Measurements from ENCODE around the gene ZNF521. TPM values are rescaled to one million over a fixed set of nuclear protein-coding genes. Genes with fewer than 3 reads are reported as not detected.

ZNF521 gene
- total and polyA plus RNA-seq, 2 donors (not counting 3 experiments of a cell fraction or from before 2014, with no cell fraction given) = 111 to 168 TPM

GRCh38 chr18:25282896-25283703, 68.9 kb downstream of the ZNF521 start:
- Histone ChIP-seq H3K27ac (ENCODE audit: insufficient read depth, low read depth, low read length) (peak overlapping the region; percentile 15), H3K36me3 (ENCODE audit: control insufficient read depth in 2 of 2, extremely low read depth in 1 of 2, insufficient read depth in 2 of 2, low read length in 2 of 2) (no peaks in the 10 kb centered on the region), H3K4me2 (ENCODE audit: insufficient read depth, low read length) (peak overlapping the region; percentile 20), H3K9ac (replicated peaks; ENCODE audit: extremely low read depth, insufficient read depth, low read length) (no peak overlapping the region), H3K4me1 (ENCODE audit: control insufficient read depth, extremely low read depth, insufficient read depth, low read length) (peaks cover 81% of the 10 kb centered on the region), H3K79me2 (ENCODE audit: control insufficient read depth, insufficient read depth, low read length) (peaks cover 79% of the 10 kb centered on the region), H4K20me1 (replicated peaks; ENCODE audit: control insufficient read depth, extremely low read depth, insufficient read depth, low read length) (no peaks in the 10 kb centered on the region), H3K9me3 (replicated peaks; ENCODE audit: control insufficient read depth, insufficient read depth, low read length) (no peaks in the 10 kb centered on the region), H3K9me1 (replicated peaks; ENCODE audit: control insufficient read depth, extremely low read depth, insufficient read depth, low read length) (no peaks in the 10 kb centered on the region), H3K4me3 (replicated peaks in 1 of 3; ENCODE audit: insufficient read depth in 1 of 3, low read depth in 1 of 3, low read length in 3 of 3) (no peak overlapping the region), H2AFZ (ENCODE audit: low read depth, low read length) (no peak overlapping the region), H3K27me3 (ENCODE audit: control insufficient read depth in 2 of 2, insufficient read depth in 2 of 2, low read length in 2 of 2) (no peaks in the 10 kb centered on the region)
- intact Hi-C loops (cut with micrococcal nuclease) (loop anchor here (10.0 kb wide), 1 partner anchor 612 kb away; no protein-coding TSS in a partner anchor), dilution Hi-C loops (cut with MboI; ENCODE audit: extremely low pct_ligation_motif_present, low sequenced_read_pairs) (no loop called here)
- no TSS peak for BruUV-seq (replicated peaks)
- FAIRE-seq (no peak), DNase-seq (ENCODE audit: low read depth, low spot score) (no peak)
- POLR2A ChIA-PET = interaction anchor here (1.6 kb wide), 1 partner anchor 44 kb away, joined by 5 read pairs; no protein-coding TSS in a partner anchor
- TF ChIP-seq FOS (IDR thresholded peaks at IDR 0.05; ENCODE audit: borderline replicate concordance, insufficient read depth, low read length) (no peak), EZH2 (IDR thresholded peaks at IDR 0.05; ENCODE audit: borderline replicate concordance, low read depth, low read length, severe bottlenecking) (no peak)
- CTCF ChIA-PET = interaction anchor here (1.0 to 1.5 kb wide), 2 partner anchors 28 to 47 kb away, joined by 3 to 4 read pairs; no protein-coding TSS in a partner anchor

GRCh38 chr18:25282282-25282681, 69.7 kb downstream of the ZNF521 start:
- no peaks in the 10 kb centered on the region for H3K9me1 ChIP-seq (replicated peaks; ENCODE audit: control insufficient read depth, extremely low read depth, insufficient read depth, low read length)
- H3K36me3 ChIP-seq (ENCODE audit: control insufficient read depth in 2 of 2, extremely low read depth in 1 of 2, insufficient read depth in 2 of 2, low read length in 2 of 2) = no peaks in the 10 kb centered on the region
- H2AFZ ChIP-seq (ENCODE audit: low read depth, low read length) = no peak overlapping the region
- H3K9me3 ChIP-seq (replicated peaks; ENCODE audit: control insufficient read depth, insufficient read depth, low read length) = no peaks in the 10 kb centered on the region
- peak; percentile 69 for DNase-seq (ENCODE audit: low read depth, low spot score)
- H4K20me1 ChIP-seq (replicated peaks; ENCODE audit: control insufficient read depth, extremely low read depth, insufficient read depth, low read length) = no peaks in the 10 kb centered on the region
- FAIRE-seq = peak; percentile 63
- H3K4me3 ChIP-seq (replicated peaks in 1 of 3; ENCODE audit: insufficient read depth in 1 of 3, low read depth in 1 of 3, low read length in 3 of 3) = no peak overlapping the region
- peak overlapping the region; percentile 20 for H3K4me2 ChIP-seq (ENCODE audit: insufficient read depth, low read length)
- ChIA-PET POLR2A (interaction anchor here (1.6 kb wide), 1 partner anchor 43 kb away, joined by 5 read pairs; no protein-coding TSS in a partner anchor), CTCF (interaction anchor here (0.8 to 1.5 kb wide), 2 partner anchors 28 to 29 kb away, joined by 3 to 4 read pairs; no protein-coding TSS in a partner anchor)
- no peaks in the 10 kb centered on the region for H3K27me3 ChIP-seq (ENCODE audit: control insufficient read depth in 2 of 2, insufficient read depth in 2 of 2, low read length in 2 of 2)
- BruUV-seq (replicated peaks) = no TSS peak
- H3K27ac ChIP-seq (ENCODE audit: insufficient read depth, low read depth, low read length) = no peak overlapping the region
- peaks cover 83% of the 10 kb centered on the region for H3K79me2 ChIP-seq (ENCODE audit: control insufficient read depth, insufficient read depth, low read length)
- no peak overlapping the region for H3K9ac ChIP-seq (replicated peaks; ENCODE audit: extremely low read depth, insufficient read depth, low read length)
- intact Hi-C loops (cut with micrococcal nuclease) (loop anchor here (10.0 kb wide), 1 partner anchor 613 kb away; no protein-coding TSS in a partner anchor), dilution Hi-C loops (cut with MboI; ENCODE audit: extremely low pct_ligation_motif_present, low sequenced_read_pairs) (no loop called here)
- TF ChIP-seq POLR2A (IDR thresholded peaks at IDR 0.05; ENCODE audit: low read depth, low read length) (no peak), FOS (IDR thresholded peaks at IDR 0.05; ENCODE audit: borderline replicate concordance, insufficient read depth, low read length) (no peak), GATA2 (IDR thresholded peaks at IDR 0.05; ENCODE audit: insufficient read depth, insufficient read length, low read depth, low read length) (no peak), MYC (IDR thresholded peaks at IDR 0.05; ENCODE audit: low read depth, low read length) (no peak), MAX (IDR thresholded peaks at IDR 0.05; ENCODE audit: insufficient read depth, insufficient read length) (no peak), EZH2 (IDR thresholded peaks at IDR 0.05; ENCODE audit: borderline replicate concordance, low read depth, low read length, severe bottlenecking) (no peak), POLR2AphosphoS5 (IDR thresholded peaks at IDR 0.05; ENCODE audit: insufficient read depth, low read depth, low read length) (no peak), JUN (IDR thresholded peaks at IDR 0.05; ENCODE audit: borderline replicate concordance, insufficient read depth, insufficient read length, low read depth) (no peak)
- TF ChIP-seq, protein P1, sequence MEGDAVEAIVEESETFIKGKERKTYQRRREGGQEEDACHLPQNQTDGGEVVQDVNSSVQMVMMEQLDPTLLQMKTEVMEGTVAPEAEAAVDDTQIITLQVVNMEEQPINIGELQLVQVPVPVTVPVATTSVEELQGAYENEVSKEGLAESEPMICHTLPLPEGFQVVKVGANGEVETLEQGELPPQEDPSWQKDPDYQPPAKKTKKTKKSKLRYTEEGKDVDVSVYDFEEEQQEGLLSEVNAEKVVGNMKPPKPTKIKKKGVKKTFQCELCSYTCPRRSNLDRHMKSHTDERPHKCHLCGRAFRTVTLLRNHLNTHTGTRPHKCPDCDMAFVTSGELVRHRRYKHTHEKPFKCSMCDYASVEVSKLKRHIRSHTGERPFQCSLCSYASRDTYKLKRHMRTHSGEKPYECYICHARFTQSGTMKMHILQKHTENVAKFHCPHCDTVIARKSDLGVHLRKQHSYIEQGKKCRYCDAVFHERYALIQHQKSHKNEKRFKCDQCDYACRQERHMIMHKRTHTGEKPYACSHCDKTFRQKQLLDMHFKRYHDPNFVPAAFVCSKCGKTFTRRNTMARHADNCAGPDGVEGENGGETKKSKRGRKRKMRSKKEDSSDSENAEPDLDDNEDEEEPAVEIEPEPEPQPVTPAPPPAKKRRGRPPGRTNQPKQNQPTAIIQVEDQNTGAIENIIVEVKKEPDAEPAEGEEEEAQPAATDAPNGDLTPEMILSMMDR (IDR thresholded peaks at IDR 0.05; ENCODE audit: extremely low read depth in 1 of 2, insufficient read depth in 1 of 2, low read depth in 1 of 2, low read length in 2 of 2) = no peak
- peaks cover 81% of the 10 kb centered on the region for H3K4me1 ChIP-seq (ENCODE audit: control insufficient read depth, extremely low read depth, insufficient read depth, low read length)

All from endothelial cell of umbilical vein (primary cell).